HEK293 (cell line): Measurements from ENCODE around the gene RPL36A.

Experiments used
- CTCF ChIA-PET: fragments of 350-600 bp; formaldehyde crosslinking; extraction: SDS; loops from one replicate; lab custom pipeline; 2021; ENCODE audit warnings: antibody characterized with exemption; lab: Yijun Ruan, JAX
- POLR2A ChIA-PET: fragments of 300-600 bp; formaldehyde crosslinking; extraction: SDS; loops from one replicate; lab custom pipeline; 2020; ENCODE audit warnings: antibody characterized with exemption, inconsistent platforms; lab: Yijun Ruan, JAX
- H3K27ac ChIP-seq: fragments of 200-500 bp; sonication (Bioruptor generic); 2 replicates; pipeline ENCODE4 v1.5.1; 2014; ENCODE audit warnings: low read depth, low read length, control low read depth, inconsistent platforms; ENCODE audit errors: extremely low read depth
- H3K36me3 ChIP-seq, 2 experiments: fragments of 200-500 bp in 1 of 2; sonication (Bioruptor generic) in 1 of 2; 1 replicate in 1 of 2; 2 replicates in 1 of 2; pipeline ENCODE4 v1.5.1; 2014 to 2017; ENCODE audit warnings: inconsistent platforms in 2 of 2, low read length in 2 of 2; ENCODE audit not compliant: control insufficient read depth in 2 of 2, insufficient read depth in 1 of 2
- H3K4me1 ChIP-seq: fragments of 200-500 bp; sonication (Bioruptor generic); 2 replicates; pipeline ENCODE4 v1.5.1; 2014; ENCODE audit warnings: mild to moderate bottlenecking, low read length, inconsistent platforms; ENCODE audit not compliant: control insufficient read depth, insufficient read depth
- H3K4me3 ChIP-seq: 2 replicates; pipeline ENCODE4 v1.5.1; 2011; ENCODE audit warnings: low read depth, mild to moderate bottlenecking, control low read depth, low read length, moderate library complexity
- H3K9me3 ChIP-seq: fragments of 200-500 bp; sonication (Bioruptor generic); 2 replicates; pipeline ENCODE4 v1.5.1; 2014; ENCODE audit warnings: low read depth, low read length, inconsistent platforms; ENCODE audit not compliant: control insufficient read depth, insufficient read depth
- BCL6B ChIP-seq: fragments of 450-650 bp; formaldehyde crosslinking; IDR thresholded peaks from 2 replicates; pipeline ENCODE4 v1.5.1; 2017; ENCODE audit warnings: missing biosample characterization, missing genetic modification characterization
- GFI1B ChIP-seq: fragments of 450-650 bp; formaldehyde crosslinking; IDR thresholded peaks from 2 replicates; pipeline ENCODE4 v1.5.1; 2016; ENCODE audit warnings: missing biosample characterization, missing genetic modification characterization
- GLIS1 ChIP-seq: fragments of 450-650 bp; formaldehyde crosslinking; IDR thresholded peaks from 2 replicates; pipeline ENCODE4 v1.5.1; 2016; ENCODE audit warnings: missing biosample characterization, missing genetic modification characterization
- HOXC10 ChIP-seq: sonication (generic); formaldehyde crosslinking; IDR thresholded peaks from 2 replicates; pipeline ENCODE4 v1.8.1; 2023; ENCODE audit warnings: mild to moderate bottlenecking, missing genetic modification reagents
- MZF1 ChIP-seq: fragments of 450-650 bp; formaldehyde crosslinking; IDR thresholded peaks from 2 replicates; pipeline ENCODE4 v1.5.1; 2017; ENCODE audit warnings: missing biosample characterization, missing genetic modification characterization, borderline replicate concordance
- SP2 ChIP-seq: fragments of 450-650 bp; formaldehyde crosslinking; IDR thresholded peaks from 2 replicates; pipeline ENCODE4 v1.5.1; 2016; ENCODE audit warnings: missing biosample characterization, missing genetic modification characterization
- ZBTB7A ChIP-seq: fragments of 450-650 bp; formaldehyde crosslinking; IDR thresholded peaks from 2 replicates; pipeline ENCODE4 v1.5.1; 2016; ENCODE audit warnings: low read depth, missing biosample characterization, missing genetic modification characterization
- ZFP37 ChIP-seq: fragments of 450-650 bp; formaldehyde crosslinking; IDR thresholded peaks from 2 replicates; pipeline ENCODE4 v1.5.1; 2016; ENCODE audit warnings: missing biosample characterization, missing genetic modification characterization
- ZNF16 ChIP-seq: fragments of 450-650 bp; formaldehyde crosslinking; IDR thresholded peaks from 2 replicates; pipeline ENCODE4 v1.5.1; 2016; ENCODE audit warnings: low read depth, missing biosample characterization, missing genetic modification characterization
- ZNF175 ChIP-seq: fragments of 450-650 bp; formaldehyde crosslinking; IDR thresholded peaks from 2 replicates; pipeline ENCODE4 v1.5.1; 2016; ENCODE audit warnings: missing biosample characterization, missing genetic modification characterization
- ZNF202 ChIP-seq: fragments of 450-650 bp; formaldehyde crosslinking; IDR thresholded peaks from 2 replicates; pipeline ENCODE4 v1.5.1; 2016; ENCODE audit warnings: missing biosample characterization, missing genetic modification characterization, borderline replicate concordance
- ZNF394 ChIP-seq: fragments of 450-650 bp; formaldehyde crosslinking; IDR thresholded peaks from 2 replicates; pipeline ENCODE4 v1.5.1; 2016; ENCODE audit warnings: missing biosample characterization, missing genetic modification characterization, mild to moderate bottlenecking, moderate library complexity, borderline replicate concordance
- ZNF610 ChIP-seq: fragments of 450-650 bp; formaldehyde crosslinking; IDR thresholded peaks from 2 replicates; pipeline ENCODE4 v1.5.1; 2016; ENCODE audit warnings: missing biosample characterization, missing genetic modification characterization, borderline replicate concordance
- ZNF623 ChIP-seq: fragments of 450-650 bp; formaldehyde crosslinking; IDR thresholded peaks from 2 replicates; pipeline ENCODE4 v1.5.1; 2016; ENCODE audit warnings: missing biosample characterization, missing genetic modification characterization
- ZNF660 ChIP-seq: fragments of 450-650 bp; IDR thresholded peaks from 2 replicates; pipeline ENCODE4 v1.5.1; 2018; ENCODE audit warnings: missing biosample characterization, mild to moderate bottlenecking, missing genetic modification characterization
- ZNF747 ChIP-seq: fragments of 450-650 bp; formaldehyde crosslinking; IDR thresholded peaks from 2 replicates; pipeline ENCODE4 v1.5.1; 2016; ENCODE audit warnings: missing biosample characterization, missing genetic modification characterization
- ZNF792 ChIP-seq: fragments of 450-650 bp; formaldehyde crosslinking; IDR thresholded peaks from 2 replicates; pipeline ENCODE4 v1.5.1; 2016; ENCODE audit warnings: missing biosample characterization, missing genetic modification characterization
- TF ChIP-seq, protein P1 (sequence below): fragments of 450-650 bp; formaldehyde crosslinking; IDR thresholded peaks from 2 replicates; pipeline ENCODE4; 2016; ENCODE audit warnings: missing biosample characterization, missing genetic modification characterization
- TF ChIP-seq, protein P2 (sequence below): fragments of 450-650 bp; formaldehyde crosslinking; IDR thresholded peaks from 2 replicates; pipeline ENCODE4 v1.5.1; 2016; ENCODE audit warnings: missing biosample characterization, missing genetic modification characterization
- TF ChIP-seq, protein P3 (sequence below): fragments of 450-650 bp; IDR thresholded peaks from 2 replicates; pipeline ENCODE4 v1.5.1; 2018; ENCODE audit warnings: missing biosample characterization, missing genetic modification characterization

Gene RPL36A

GRCh38 chrX:101385795-101386541, 4.8 kb upstream of the RPL36A start, which contains the start of gene BTK:
Gene BTK, minus strand, starts transcription at chrX:101386191. Its CDS starts 10,907 bp downstream, at chrX:101375284.
- TF ChIP-seq SP2 (tag by site-specific recombination) (no peak), ZNF610 (tag by site-specific recombination) (no peak), BCL6B (tag by site-specific recombination) (no peak), ZBTB7A (no peak), GLIS1 (no peak), GFI1B (tag by site-specific recombination) (no peak), ZNF792 (tag by site-specific recombination) (no peak), ZFP37 (no peak), HOXC10 (CRISPR knock-in tag) (no peak), ZNF747 (tag by site-specific recombination) (no peak), ZNF660 (no peak), MZF1 (tag by site-specific recombination) (no peak), ZNF175 (tag by site-specific recombination) (no peak)
- TF ChIP-seq, protein P1, sequence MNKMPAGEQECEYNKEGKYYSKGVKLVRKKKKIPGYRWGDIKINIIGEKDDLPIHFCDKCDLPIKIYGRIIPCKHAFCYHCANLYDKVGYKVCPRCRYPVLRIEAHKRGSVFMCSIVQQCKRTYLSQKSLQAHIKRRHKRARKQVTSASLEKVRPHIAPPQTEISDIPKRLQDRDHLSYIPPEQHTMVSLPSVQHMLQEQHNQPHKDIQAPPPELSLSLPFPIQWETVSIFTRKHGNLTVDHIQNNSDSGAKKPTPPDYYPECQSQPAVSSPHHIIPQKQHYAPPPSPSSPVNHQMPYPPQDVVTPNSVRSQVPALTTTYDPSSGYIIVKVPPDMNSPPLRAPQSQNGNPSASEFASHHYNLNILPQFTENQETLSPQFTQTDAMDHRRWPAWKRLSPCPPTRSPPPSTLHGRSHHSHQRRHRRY (tag by site-specific recombination), result no peak
- TF ChIP-seq, protein P2, sequence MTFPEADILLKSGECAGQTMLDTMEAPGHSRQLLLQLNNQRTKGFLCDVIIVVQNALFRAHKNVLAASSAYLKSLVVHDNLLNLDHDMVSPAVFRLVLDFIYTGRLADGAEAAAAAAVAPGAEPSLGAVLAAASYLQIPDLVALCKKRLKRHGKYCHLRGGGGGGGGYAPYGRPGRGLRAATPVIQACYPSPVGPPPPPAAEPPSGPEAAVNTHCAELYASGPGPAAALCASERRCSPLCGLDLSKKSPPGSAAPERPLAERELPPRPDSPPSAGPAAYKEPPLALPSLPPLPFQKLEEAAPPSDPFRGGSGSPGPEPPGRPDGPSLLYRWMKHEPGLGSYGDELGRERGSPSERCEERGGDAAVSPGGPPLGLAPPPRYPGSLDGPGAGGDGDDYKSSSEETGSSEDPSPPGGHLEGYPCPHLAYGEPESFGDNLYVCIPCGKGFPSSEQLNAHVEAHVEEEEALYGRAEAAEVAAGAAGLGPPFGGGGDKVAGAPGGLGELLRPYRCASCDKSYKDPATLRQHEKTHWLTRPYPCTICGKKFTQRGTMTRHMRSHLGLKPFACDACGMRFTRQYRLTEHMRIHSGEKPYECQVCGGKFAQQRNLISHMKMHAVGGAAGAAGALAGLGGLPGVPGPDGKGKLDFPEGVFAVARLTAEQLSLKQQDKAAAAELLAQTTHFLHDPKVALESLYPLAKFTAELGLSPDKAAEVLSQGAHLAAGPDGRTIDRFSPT (tag by site-specific recombination), result no peak
- TF ChIP-seq, protein P3, sequence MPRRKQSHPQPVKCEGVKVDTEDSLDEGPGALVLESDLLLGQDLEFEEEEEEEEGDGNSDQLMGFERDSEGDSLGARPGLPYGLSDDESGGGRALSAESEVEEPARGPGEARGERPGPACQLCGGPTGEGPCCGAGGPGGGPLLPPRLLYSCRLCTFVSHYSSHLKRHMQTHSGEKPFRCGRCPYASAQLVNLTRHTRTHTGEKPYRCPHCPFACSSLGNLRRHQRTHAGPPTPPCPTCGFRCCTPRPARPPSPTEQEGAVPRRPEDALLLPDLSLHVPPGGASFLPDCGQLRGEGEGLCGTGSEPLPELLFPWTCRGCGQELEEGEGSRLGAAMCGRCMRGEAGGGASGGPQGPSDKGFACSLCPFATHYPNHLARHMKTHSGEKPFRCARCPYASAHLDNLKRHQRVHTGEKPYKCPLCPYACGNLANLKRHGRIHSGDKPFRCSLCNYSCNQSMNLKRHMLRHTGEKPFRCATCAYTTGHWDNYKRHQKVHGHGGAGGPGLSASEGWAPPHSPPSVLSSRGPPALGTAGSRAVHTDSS, result no peak
- no peaks in the 10 kb centered on the region for H3K4me1 ChIP-seq
- no peaks in the 10 kb centered on the region for H3K36me3 ChIP-seq
- POLR2A ChIA-PET, result no interaction called here
- CTCF ChIA-PET, result no interaction called here
- no peaks in the 10 kb centered on the region for H3K9me3 ChIP-seq
- H3K27ac ChIP-seq, result no peak within 1 kb of the TSS
- H3K4me3 ChIP-seq, result no peak within 1 kb of the TSS

- ChIA-PET CTCF (no interaction called here), POLR2A (no interaction called here)
- H3K9me3 ChIP-seq, result no peaks in the 10 kb centered on the region
- no peak for TF ChIP-seq ZNF623 (tag by site-specific recombination)
- TF ChIP-seq ZNF202 (tag by site-specific recombination), result no peak
- no peak for TF ChIP-seq ZNF394
- TF ChIP-seq ZNF16 (tag by site-specific recombination), result no peak
- H3K4me3 ChIP-seq, result no peak overlapping the region
- H3K27ac ChIP-seq, result no peak overlapping the region
- H3K4me1 ChIP-seq, result no peaks in the 10 kb centered on the region
- H3K36me3 ChIP-seq, result peaks cover 0 to 5% of the 10 kb centered on the region in 2 experiments; a peak in 1 of 3 replicates
Observed at GRCh38 chrX:101386542-101386885, 4.3 kb upstream of the RPL36A start.
